Mesothelial cell of epicardium (in vitro differentiated cells): ENCODE data around the gene KCNN3. TPM values are rescaled to one million over a fixed set of nuclear protein-coding genes. Genes with fewer than 3 reads are reported as not detected.

Experiments used
- DNase-seq, 2 experiments: peaks; one replicate each; pipeline ENCODE4 v3.0.0; 2021; ENCODE audit warnings: low spot score in 2 of 2; ENCODE audit not compliant: unreplicated experiment in 2 of 2
- H3K27ac Mint-ChIP-seq: 2 replicates; pipeline ENCODE4 v1.8.0; 2021; ENCODE audit warnings: mixed read lengths
- H3K27me3 Mint-ChIP-seq: 2 replicates; pipeline ENCODE4 v1.8.0; 2021; ENCODE audit warnings: low read depth, mixed read lengths
- H3K36me3 Mint-ChIP-seq: 2 replicates; pipeline ENCODE4 v1.8.0; 2021; ENCODE audit warnings: mixed read lengths
- H3K4me1 Mint-ChIP-seq: 2 replicates; pipeline ENCODE4 v1.8.0; 2021; ENCODE audit warnings: mixed read lengths
- H3K4me3 Mint-ChIP-seq: 2 replicates; pipeline ENCODE4 v1.8.0; 2021; ENCODE audit warnings: mild to moderate bottlenecking, moderate library complexity, mixed read lengths
- H3K9me3 Mint-ChIP-seq: 2 replicates; pipeline ENCODE4 v1.8.0; 2021; ENCODE audit warnings: mixed read lengths
- total RNA-seq: library from RNA; stranded (reverse); gene quantifications from 3 replicates; pipeline ENCODE4 v1.2.1, GENCODE V29; 2021
- TF ChIP-seq, protein P1 (sequence below): fragments of 200-600 bp; sonication (generic); IDR thresholded peaks from one replicate; pipeline ENCODE4 v1.5.0; 2021; ENCODE audit warnings: antibody characterized with exemption; ENCODE audit not compliant: unreplicated experiment

Gene KCNN3
- total RNA-seq, 1 donor from 2014 or later = 1.2 TPM

- Mint-ChIP-seq H3K36me3 (no peaks in the 10 kb centered on the region), H3K4me3 (no peak overlapping the region), H3K4me1 (peaks cover 20% of the 10 kb centered on the region), H3K27ac (no peak overlapping the region), H3K9me3 (no peaks in the 10 kb centered on the region), H3K27me3 (peaks cover 13% of the 10 kb centered on the region)
- TF ChIP-seq, protein P1, sequence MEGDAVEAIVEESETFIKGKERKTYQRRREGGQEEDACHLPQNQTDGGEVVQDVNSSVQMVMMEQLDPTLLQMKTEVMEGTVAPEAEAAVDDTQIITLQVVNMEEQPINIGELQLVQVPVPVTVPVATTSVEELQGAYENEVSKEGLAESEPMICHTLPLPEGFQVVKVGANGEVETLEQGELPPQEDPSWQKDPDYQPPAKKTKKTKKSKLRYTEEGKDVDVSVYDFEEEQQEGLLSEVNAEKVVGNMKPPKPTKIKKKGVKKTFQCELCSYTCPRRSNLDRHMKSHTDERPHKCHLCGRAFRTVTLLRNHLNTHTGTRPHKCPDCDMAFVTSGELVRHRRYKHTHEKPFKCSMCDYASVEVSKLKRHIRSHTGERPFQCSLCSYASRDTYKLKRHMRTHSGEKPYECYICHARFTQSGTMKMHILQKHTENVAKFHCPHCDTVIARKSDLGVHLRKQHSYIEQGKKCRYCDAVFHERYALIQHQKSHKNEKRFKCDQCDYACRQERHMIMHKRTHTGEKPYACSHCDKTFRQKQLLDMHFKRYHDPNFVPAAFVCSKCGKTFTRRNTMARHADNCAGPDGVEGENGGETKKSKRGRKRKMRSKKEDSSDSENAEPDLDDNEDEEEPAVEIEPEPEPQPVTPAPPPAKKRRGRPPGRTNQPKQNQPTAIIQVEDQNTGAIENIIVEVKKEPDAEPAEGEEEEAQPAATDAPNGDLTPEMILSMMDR = no peak
- DNase-seq = no peak
These were observed 32.4 kb downstream of the KCNN3 start for GRCh38 chr1:154837672-154838171.

DNA sequence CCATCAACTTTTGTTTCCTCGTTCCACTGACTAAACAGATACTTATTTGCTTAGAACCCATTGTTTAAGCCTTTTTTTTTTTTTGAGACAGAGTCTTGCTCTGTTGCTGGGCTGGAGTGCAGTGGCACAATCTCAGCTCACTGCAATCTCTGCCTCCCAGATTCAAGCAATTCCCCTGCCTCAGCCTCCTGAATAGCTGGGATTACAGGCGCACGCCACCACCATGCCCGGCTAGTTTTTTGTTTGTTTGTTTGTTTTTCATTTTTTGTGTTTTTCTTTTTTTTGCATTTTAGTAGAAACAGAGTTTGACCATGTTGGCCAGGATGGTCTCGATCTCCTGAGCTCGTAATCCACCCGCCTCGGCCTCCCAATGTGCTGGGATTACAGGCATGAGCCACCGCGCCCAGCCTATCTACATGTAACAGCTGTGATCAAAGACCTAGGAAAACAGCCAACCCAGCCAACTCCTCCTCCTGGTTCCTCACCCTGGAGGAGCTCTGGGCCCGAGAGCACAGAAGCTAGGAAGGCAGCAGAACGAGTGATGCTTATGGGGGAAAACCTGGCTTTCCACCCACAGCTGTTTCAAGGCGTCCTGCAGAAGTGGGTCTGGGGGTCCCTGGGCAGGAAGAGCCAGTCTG, 32.9 kb downstream of the KCNN3 start:
- H3K9me3 Mint-ChIP-seq = no peaks in the 10 kb centered on the region
- no peak overlapping the region for H3K4me3 Mint-ChIP-seq
- no peak for DNase-seq
- no peak overlapping the region for H3K27ac Mint-ChIP-seq
- H3K4me1 Mint-ChIP-seq = peaks cover 23% of the 10 kb centered on the region
- TF ChIP-seq, protein P1 = no peak
- peaks cover 13% of the 10 kb centered on the region for H3K27me3 Mint-ChIP-seq
- no peaks in the 10 kb centered on the region for H3K36me3 Mint-ChIP-seq

GRCh38 chr1:154835531-154836324, 34.4 kb downstream of the KCNN3 start:
- H3K9me3 Mint-ChIP-seq = no peaks in the 10 kb centered on the region
- H3K27me3 Mint-ChIP-seq = peaks cover 13% of the 10 kb centered on the region
- TF ChIP-seq, protein P1 = no peak
- peaks cover 23% of the 10 kb centered on the region for H3K4me1 Mint-ChIP-seq
- H3K36me3 Mint-ChIP-seq = no peaks in the 10 kb centered on the region
- H3K4me3 Mint-ChIP-seq = no peak overlapping the region
- DNase-seq = no peak
- H3K27ac Mint-ChIP-seq = no peak overlapping the region

DNA sequence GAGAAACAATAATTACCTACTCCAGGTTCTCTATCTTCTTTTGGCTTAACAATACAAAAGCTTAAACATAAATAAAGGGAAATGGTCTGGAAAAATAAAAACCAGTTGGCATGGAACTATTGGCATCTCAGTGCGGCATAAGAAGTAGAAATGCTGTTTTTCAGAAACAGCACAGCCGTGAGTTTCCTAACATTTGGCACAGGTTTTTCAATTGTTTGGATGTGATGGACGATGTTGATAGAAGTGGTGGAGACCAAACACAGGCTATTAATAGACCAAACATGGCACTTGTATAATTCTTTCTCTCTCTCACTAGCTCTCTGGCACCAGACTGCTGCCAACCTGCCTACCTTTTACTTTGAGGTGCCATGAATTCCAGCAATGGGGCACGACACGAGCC, 36.2 kb downstream of the KCNN3 start:
- no peak for DNase-seq
- Mint-ChIP-seq H3K27ac (no peak overlapping the region), H3K9me3 (no peaks in the 10 kb centered on the region), H3K4me3 (no peak overlapping the region), H3K36me3 (no peaks in the 10 kb centered on the region), H3K4me1 (peaks cover 6% of the 10 kb centered on the region), H3K27me3 (peaks cover 13% of the 10 kb centered on the region)
- TF ChIP-seq, protein P1 = no peak

DNA sequence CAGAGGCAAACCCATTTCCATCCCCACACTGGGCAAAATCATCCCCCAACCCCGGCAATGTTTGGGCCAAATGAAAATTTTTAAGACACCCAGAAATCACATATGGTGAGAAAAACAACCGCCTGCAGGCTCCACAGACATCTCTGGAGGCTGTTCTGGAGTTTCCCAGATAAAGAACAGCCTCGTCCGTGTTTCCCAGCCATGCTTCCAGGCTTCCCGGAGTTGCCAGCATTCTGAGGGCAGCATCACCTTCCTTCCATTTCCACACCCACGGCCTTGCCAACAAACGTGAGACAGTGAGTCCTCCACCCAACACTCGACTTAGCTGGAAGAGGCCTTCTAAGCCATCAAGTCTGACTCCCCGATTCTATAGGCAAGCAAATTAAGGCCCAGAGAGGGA, 36.9 kb downstream of the KCNN3 start:
- Mint-ChIP-seq H3K27me3 (peaks cover 9% of the 10 kb centered on the region), H3K4me1 (peaks cover 6% of the 10 kb centered on the region), H3K4me3 (no peak overlapping the region), H3K36me3 (no peaks in the 10 kb centered on the region), H3K9me3 (no peaks in the 10 kb centered on the region), H3K27ac (no peak overlapping the region)
- no peak for DNase-seq
- TF ChIP-seq, protein P1 = no peak
